Cardiac muscle cell (in vitro differentiated cells and primary cell): ENCODE results near the gene PELI1. TPM values are rescaled to one million over a fixed set of nuclear protein-coding genes. Genes with fewer than 3 reads are reported as not detected.
"Not testable (repeated sequence)": the region's sequence is repeated elsewhere in the genome, so short reads cannot be mapped to it uniquely, and the experiment has no call there.

Experiments used
- DNase-seq, 2 donors: peaks; one replicate each; pipeline versions ENCODE4 v3.0.0 to v3.0.0-alpha.2; 2010 to 2017; ENCODE audit warnings: low read depth in 1 of 2, low spot score in 1 of 2
- H3K27ac ChIP-seq: fragments of 200-600 bp; sonication (generic); 2 replicates; pipeline ENCODE4 v1.5.1; 2016
- H3K27me3 ChIP-seq: fragments of 200-600 bp; sonication (generic); 2 replicates; pipeline ENCODE4 v1.6.0; 2016; ENCODE audit warnings: control low read depth
- H3K36me3 ChIP-seq: fragments of 200-600 bp; sonication (generic); 2 replicates; pipeline ENCODE4 v1.5.1; 2016; ENCODE audit warnings: control low read depth
- H3K4me1 ChIP-seq: fragments of 200-600 bp; sonication (generic); 2 replicates; pipeline ENCODE4 v1.8.1; 2017; ENCODE audit warnings: low read depth, mild to moderate bottlenecking, mixed run types
- H3K4me3 ChIP-seq: fragments of 200-600 bp; sonication (generic); 2 replicates; pipeline ENCODE4 v1.5.1; 2016; ENCODE audit warnings: mild to moderate bottlenecking
- H3K9me3 ChIP-seq: fragments of 200-600 bp; sonication (generic); 2 replicates; pipeline ENCODE4 v1.5.1; 2017; ENCODE audit warnings: low read depth, mild to moderate bottlenecking, control low read depth
- polyA plus RNA-seq: library from polyadenylated mRNA; unstranded; fragments of >200 nt; fragmentation: Nextera tagmentation; extraction: Ambion mirVana; gene quantifications from 2 replicates; pipeline ENCODE4 v1.2.1, GENCODE V29; 2016
- total RNA-seq: library from RNA; depleted of rRNA; stranded (reverse); fragments of >200 nt; gene quantifications from 2 replicates; pipeline ENCODE4 v1.2.3, GENCODE V29; 2016
- TF ChIP-seq, protein P1 (sequence below): IDR thresholded peaks from 2 replicates; pipeline ENCODE4 v1.5.1; 2012; ENCODE audit warnings: low read depth, mild to moderate bottlenecking, low read length

PELI1 gene
- total and polyA plus RNA-seq, 2 experiments from 2014 or later, result 9.6 to 12.6 TPM

DNA sequence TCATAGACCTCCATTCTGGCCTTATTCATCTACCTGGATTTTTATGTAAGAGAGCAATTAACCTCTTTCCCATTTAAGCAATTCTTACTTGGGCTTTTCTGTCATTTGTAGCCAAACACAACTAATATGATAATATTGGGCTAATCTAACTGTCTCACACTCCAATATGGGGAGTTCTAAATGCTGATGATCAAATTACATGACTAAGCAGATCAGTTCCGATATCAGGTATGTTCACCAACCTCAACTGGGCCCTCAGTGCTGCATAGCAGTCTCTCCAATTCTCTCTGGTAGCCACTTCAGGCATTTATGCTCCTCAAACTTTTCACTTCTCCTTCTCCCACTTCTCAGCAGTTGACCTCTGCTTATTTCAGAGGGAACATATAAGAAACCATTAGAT is 64.0 kb downstream of the PELI1 start:
- no peak overlapping the region for H3K4me3 ChIP-seq
- no peaks in the 10 kb centered on the region for H3K9me3 ChIP-seq
- DNase-seq, result no peak
- H3K4me1 ChIP-seq, result peaks cover 19% of the 10 kb centered on the region
- TF ChIP-seq, protein P1, sequence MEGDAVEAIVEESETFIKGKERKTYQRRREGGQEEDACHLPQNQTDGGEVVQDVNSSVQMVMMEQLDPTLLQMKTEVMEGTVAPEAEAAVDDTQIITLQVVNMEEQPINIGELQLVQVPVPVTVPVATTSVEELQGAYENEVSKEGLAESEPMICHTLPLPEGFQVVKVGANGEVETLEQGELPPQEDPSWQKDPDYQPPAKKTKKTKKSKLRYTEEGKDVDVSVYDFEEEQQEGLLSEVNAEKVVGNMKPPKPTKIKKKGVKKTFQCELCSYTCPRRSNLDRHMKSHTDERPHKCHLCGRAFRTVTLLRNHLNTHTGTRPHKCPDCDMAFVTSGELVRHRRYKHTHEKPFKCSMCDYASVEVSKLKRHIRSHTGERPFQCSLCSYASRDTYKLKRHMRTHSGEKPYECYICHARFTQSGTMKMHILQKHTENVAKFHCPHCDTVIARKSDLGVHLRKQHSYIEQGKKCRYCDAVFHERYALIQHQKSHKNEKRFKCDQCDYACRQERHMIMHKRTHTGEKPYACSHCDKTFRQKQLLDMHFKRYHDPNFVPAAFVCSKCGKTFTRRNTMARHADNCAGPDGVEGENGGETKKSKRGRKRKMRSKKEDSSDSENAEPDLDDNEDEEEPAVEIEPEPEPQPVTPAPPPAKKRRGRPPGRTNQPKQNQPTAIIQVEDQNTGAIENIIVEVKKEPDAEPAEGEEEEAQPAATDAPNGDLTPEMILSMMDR, result no peak
- no peaks in the 10 kb centered on the region for H3K27me3 ChIP-seq
- H3K36me3 ChIP-seq, result no peaks in the 10 kb centered on the region
- no peak overlapping the region for H3K27ac ChIP-seq

- not testable (repeated sequence) for H3K9me3 ChIP-seq, H3K27ac ChIP-seq, H3K4me3 ChIP-seq, H3K36me3 ChIP-seq, H3K27me3 ChIP-seq, DNase-seq
- H3K4me1 ChIP-seq, result peaks cover 19% of the 10 kb centered on the region
Observed at GRCh38 chr2:64079688-64080087, 64.5 kb downstream of the PELI1 start.

GRCh38 chr2:64076828-64077227 is 67.4 kb downstream of the PELI1 start:
- not testable (repeated sequence) for H3K27ac ChIP-seq, DNase-seq, H3K9me3 ChIP-seq, H3K27me3 ChIP-seq, H3K36me3 ChIP-seq, H3K4me3 ChIP-seq, H3K4me1 ChIP-seq

DNA sequence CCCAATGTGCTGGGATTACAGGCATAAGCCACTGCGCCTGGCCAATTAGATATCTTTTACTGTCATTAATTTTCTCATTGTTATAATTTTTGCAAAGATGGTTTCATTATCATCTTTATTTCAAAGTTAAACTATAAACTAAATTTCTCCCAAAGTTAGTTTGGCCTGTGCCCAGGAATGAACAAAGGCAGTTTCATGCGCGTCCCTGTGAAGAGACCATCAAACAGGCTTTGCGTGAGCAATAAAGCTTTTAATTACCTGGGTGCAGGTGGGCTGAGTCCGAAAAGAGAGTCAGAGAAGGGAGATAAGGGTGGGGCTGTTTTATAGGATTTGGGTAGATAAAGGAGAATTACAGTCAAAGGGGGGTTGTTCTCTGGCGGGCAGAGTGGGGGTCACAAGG is 69.6 kb downstream of the PELI1 start:
- not testable (repeated sequence) for H3K4me1 ChIP-seq, H3K4me3 ChIP-seq, H3K27ac ChIP-seq, H3K9me3 ChIP-seq, DNase-seq, H3K27me3 ChIP-seq, H3K36me3 ChIP-seq

- Histone ChIP-seq H3K9me3 (no peaks in the 10 kb centered on the region), H3K36me3 (no peaks in the 10 kb centered on the region), H3K4me1 (peaks cover 3% of the 10 kb centered on the region), H3K27ac (no peak overlapping the region), H3K27me3 (no peaks in the 10 kb centered on the region), H3K4me3 (no peak overlapping the region)
- TF ChIP-seq, protein P1, result no peak
- DNase-seq, result no peak
Observed at GRCh38 chr2:64067326-64067725, 76.9 kb downstream of the PELI1 start.

DNA sequence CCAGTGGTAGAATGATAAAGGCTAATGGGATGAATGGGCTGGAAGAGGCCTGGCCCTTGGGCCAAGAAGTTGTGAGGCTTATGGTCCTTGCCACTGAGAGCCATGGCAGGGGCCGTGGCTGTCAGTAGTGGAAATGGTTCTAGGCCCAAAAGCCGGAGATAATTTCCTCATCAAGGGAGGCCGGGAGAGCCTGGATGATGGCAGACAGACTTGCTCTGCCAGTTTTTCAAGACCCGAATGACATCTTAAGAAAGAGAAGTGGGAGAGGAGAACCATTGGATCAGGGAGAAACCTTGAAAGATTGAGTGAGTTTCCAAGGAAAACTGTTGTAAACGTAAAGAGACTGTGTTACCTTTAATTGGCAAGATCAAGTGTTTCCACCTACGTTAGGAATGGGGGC is 78.7 kb downstream of the PELI1 start:
- TF ChIP-seq, protein P1, result no peak
- Histone ChIP-seq H3K27ac (no peak overlapping the region), H3K4me3 (no peak overlapping the region), H3K9me3 (no peaks in the 10 kb centered on the region), H3K4me1 (no peaks in the 10 kb centered on the region), H3K27me3 (no peaks in the 10 kb centered on the region), H3K36me3 (no peaks in the 10 kb centered on the region)
- no peak for DNase-seq

GRCh38 chr2:64063924-64064331 is 80.3 kb downstream of the PELI1 start:
- DNase-seq, result peak; percentile 68 to 95
- H3K27me3 ChIP-seq, result peaks cover 2% of the 10 kb centered on the region
- no peak overlapping the region for H3K27ac ChIP-seq
- H3K4me3 ChIP-seq, result no peak overlapping the region
- H3K36me3 ChIP-seq, result no peaks in the 10 kb centered on the region
- no peaks in the 10 kb centered on the region for H3K4me1 ChIP-seq
- H3K9me3 ChIP-seq, result no peaks in the 10 kb centered on the region
- TF ChIP-seq, protein P1, result no peak
